HL-60 (cell line): ENCODE results near the gene THBS3.

Experiments used
- DNase-seq, 2 experiments: peaks; one replicate each; pipeline ENCODE4 v3.0.0-alpha.2; 2010 to 2020; ENCODE audit warnings: low read depth in 1 of 2, low spot score in 1 of 2
- H3K27ac ChIP-seq: fragments of 250-450 bp; sonication (Bioruptor Pico); replicated peaks from 2 replicates; pipeline ENCODE4 v1.5.1; 2020; ENCODE audit warnings: mild to moderate bottlenecking, moderate library complexity
- H3K27me3 ChIP-seq: fragments of 250-450 bp; sonication (Bioruptor Pico); 2 replicates; pipeline ENCODE4 v1.5.1; 2021; ENCODE audit warnings: mild to moderate bottlenecking, moderate library complexity; ENCODE audit not compliant: insufficient read depth, poor library complexity, severe bottlenecking
- H3K4me3 ChIP-seq: replicated peaks from 2 replicates; pipeline ENCODE4 v1.5.1; 2011; ENCODE audit warnings: mild to moderate bottlenecking, control low read depth, low read length; ENCODE audit not compliant: insufficient read depth
- CTCF ChIP-seq: IDR thresholded peaks from one replicate; pipeline ENCODE4 v1.5.1; 2011; ENCODE audit warnings: low read length, control low read depth, inconsistent platforms; ENCODE audit not compliant: insufficient read depth
- GABPA ChIP-seq: IDR thresholded peaks from 2 replicates; pipeline ENCODE4 v1.6.1; 2012; ENCODE audit warnings: low read depth
- POLR2AphosphoS5 ChIP-seq: IDR thresholded peaks from 2 replicates; pipeline ENCODE4 v1.6.1; 2012; ENCODE audit warnings: low read depth
- REST ChIP-seq: IDR thresholded peaks from 2 replicates; pipeline ENCODE4 v1.6.1; 2012; ENCODE audit warnings: low read depth; ENCODE audit not compliant: insufficient replicate concordance
- SPI1 ChIP-seq: IDR thresholded peaks from 2 replicates; pipeline ENCODE4 v1.6.1; 2012; ENCODE audit warnings: low read depth, mild to moderate bottlenecking, borderline replicate concordance

The THBS3 gene

GRCh38 chr1:155185783-155186066 is 22.0 kb downstream of the THBS3 start:
- no peak overlapping the region for H3K4me3 ChIP-seq
- DNase-seq: no peak
- H3K27ac ChIP-seq: no peak overlapping the region
- no peak for TF ChIP-seq POLR2AphosphoS5
- no peak for TF ChIP-seq REST
- TF ChIP-seq SPI1: no peak
- TF ChIP-seq GABPA: no peak
- no peak for TF ChIP-seq CTCF
- H3K27me3 ChIP-seq: no peaks in the 10 kb centered on the region

GRCh38 chr1:155184835-155185782 is 22.6 kb downstream of the THBS3 start:
- Histone ChIP-seq H3K27me3 (no peaks in the 10 kb centered on the region), H3K27ac (no peak overlapping the region), H3K4me3 (no peak overlapping the region)
- TF ChIP-seq SPI1: no peak
- TF ChIP-seq CTCF: no peak
- no peak for TF ChIP-seq GABPA
- no peak for TF ChIP-seq REST
- TF ChIP-seq POLR2AphosphoS5: no peak
- DNase-seq: peak in 1 of 2 experiments; percentile 72

GRCh38 chr1:155184351-155184811 is 23.3 kb downstream of the THBS3 start:
- no peak overlapping the region for H3K4me3 ChIP-seq

More at GRCh38 chr1:155184351-155184811, 23.3 kb downstream of the THBS3 start:
- DNase-seq: no peak
- TF ChIP-seq GABPA: no peak
- no peak for TF ChIP-seq CTCF
- no peak for TF ChIP-seq POLR2AphosphoS5
- no peak for TF ChIP-seq REST
- TF ChIP-seq SPI1: no peak
- H3K27ac ChIP-seq: no peak overlapping the region
- H3K27me3 ChIP-seq: no peaks in the 10 kb centered on the region
